Measurements from ENCODE around the gene USPL1. TPM values are rescaled to one million over a fixed set of nuclear protein-coding genes. Genes with fewer than 3 reads are reported as not detected.
"Not testable (repeated sequence)": the region's sequence is repeated elsewhere in the genome, so short reads cannot be mapped to it uniquely, and the experiment has no call there.

USPL1 gene
- total RNA-seq, 2 donors from 2014 or later: 17.8 to 18.2 TPM

DNA sequence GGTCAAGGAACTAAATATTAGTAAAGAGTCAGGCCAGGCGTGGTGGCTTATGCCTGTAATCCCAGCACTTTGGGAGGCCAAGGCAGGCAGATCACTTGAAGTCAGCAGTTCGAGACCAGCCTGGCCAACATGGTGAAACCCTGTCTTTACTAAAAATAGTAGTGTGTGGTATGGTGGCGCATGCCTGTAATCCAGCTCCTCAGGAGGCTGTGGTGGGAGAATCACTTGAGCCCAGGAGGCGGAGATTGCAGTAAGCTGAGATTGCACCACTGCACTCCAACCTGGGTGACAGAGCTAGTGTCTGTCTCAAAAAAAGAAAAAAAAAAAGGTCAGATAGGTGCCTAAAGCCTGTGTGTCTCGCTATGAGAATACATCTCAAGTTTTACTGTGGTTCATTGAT lies 33.9 kb downstream of the USPL1 start:
- Mint-ChIP-seq H3K36me3 (ENCODE audit: insufficient read depth in 2 of 2) (peaks cover 13 to 34% of the 10 kb centered on the region in 2 donors), H3K4me1 (ENCODE audit: low read depth) (peaks cover 27% of the 10 kb centered on the region)
- H3K27me3 Mint-ChIP-seq (ENCODE audit: low read depth); DNase-seq; H3K4me3 Mint-ChIP-seq; H3K27ac Mint-ChIP-seq; H3K9me3 Mint-ChIP-seq; ATAC-seq (replicated peaks in 1 of 2): not testable (repeated sequence)

DNA sequence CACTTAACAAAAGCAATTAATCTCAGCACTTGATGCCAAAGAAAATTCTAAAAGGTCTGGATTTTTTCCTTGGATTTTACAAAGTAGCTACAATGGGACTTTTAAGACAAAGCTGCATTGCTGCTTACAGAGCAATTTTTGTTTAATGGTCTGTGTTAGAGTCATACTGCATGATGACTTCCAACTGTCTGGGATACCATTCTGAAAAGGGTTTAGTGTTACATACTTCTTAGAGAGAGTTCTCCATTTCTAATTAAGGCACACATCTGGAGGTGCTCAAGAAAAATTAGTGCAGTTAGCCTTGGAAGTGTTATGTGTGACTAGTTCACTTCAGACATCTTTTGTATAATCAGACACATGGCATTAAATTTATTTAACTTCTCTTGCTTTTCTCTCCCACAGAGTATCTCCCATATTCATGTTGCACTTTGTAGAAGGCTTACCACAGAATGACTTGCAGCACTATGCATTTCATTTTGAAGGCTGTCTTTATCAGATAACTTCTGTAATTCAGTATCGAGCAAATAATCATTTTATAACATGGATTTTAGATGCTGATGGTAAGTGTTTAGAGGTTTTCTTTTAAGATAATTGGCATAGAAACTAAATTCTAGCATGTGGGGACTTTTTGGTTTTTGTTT lies 35.1 kb downstream of the USPL1 start:
- Mint-ChIP-seq H3K27ac (no peak overlapping the region), H3K4me1 (ENCODE audit: low read depth) (peaks cover 27% of the 10 kb centered on the region)

DNA sequence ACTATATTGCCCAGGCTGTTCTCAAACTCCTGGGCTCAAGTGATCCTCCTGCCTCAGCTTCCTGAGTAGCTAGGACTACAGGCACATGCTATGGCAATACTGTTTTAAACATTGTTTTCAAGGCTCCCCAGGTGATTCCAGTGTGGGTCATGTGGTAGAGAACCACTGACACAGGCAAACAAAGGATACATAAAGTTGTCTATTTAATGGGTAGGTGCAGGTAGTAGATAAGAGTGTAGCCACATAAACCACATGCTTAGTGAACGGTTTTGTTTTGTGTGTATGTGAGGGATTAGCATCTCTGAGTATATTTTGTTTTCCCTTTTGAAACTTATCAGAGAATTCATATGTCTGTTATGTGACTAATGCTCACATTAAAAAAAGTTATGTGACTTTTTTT lies 36.7 kb downstream of the USPL1 start:
- H3K27ac Mint-ChIP-seq: peak overlapping the region; percentile 79
- peak overlapping the region; percentile 39 to 69 for H3K4me3 Mint-ChIP-seq
- H3K9me3 Mint-ChIP-seq: no peaks in the 10 kb centered on the region
- ATAC-seq (replicated peaks in 1 of 2): peak; percentile 99 to 100
- peaks cover 27% of the 10 kb centered on the region for H3K4me1 Mint-ChIP-seq (ENCODE audit: low read depth)
- peaks cover 13 to 36% of the 10 kb centered on the region in 2 donors for H3K36me3 Mint-ChIP-seq (ENCODE audit: insufficient read depth in 2 of 2)
- DNase-seq: peak; percentile 29 to 48
- H3K27me3 Mint-ChIP-seq (ENCODE audit: low read depth): no peaks in the 10 kb centered on the region

More for the DNA sequence above, 35.1 kb downstream of the USPL1 start:
- DNase-seq: no peak
- no peaks in the 10 kb centered on the region for H3K27me3 Mint-ChIP-seq (ENCODE audit: low read depth)
- no peak for ATAC-seq (replicated peaks in 1 of 2)
- H3K9me3 Mint-ChIP-seq: no peaks in the 10 kb centered on the region
- H3K4me3 Mint-ChIP-seq: no peak overlapping the region
- H3K36me3 Mint-ChIP-seq (ENCODE audit: insufficient read depth in 2 of 2): peaks cover 13 to 37% of the 10 kb centered on the region in 2 donors

DNA sequence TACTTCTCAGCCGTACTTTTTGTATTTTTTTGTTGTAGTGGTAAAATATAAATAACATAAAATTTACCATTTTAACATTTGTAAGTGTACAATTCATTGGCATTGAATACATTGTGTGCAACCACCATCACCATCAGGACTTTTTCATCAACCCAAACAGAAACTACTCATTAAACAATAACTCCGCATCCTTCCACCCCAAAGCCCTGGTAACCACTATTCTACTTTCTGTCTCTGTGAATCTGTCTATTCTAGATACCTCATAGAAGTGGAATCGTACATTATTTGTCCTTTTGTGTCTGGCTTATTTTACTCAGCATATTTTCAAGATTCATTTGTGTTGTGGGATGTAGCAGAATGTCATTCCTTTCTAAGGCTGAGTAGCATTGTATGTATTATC lies 38.5 kb downstream of the USPL1 start:
- no peak overlapping the region for H3K4me3 Mint-ChIP-seq
- DNase-seq: no peak
- H3K36me3 Mint-ChIP-seq (ENCODE audit: insufficient read depth in 2 of 2): peaks cover 11 to 27% of the 10 kb centered on the region in 2 donors
- no peak overlapping the region for H3K27ac Mint-ChIP-seq
- peaks cover 22% of the 10 kb centered on the region for H3K4me1 Mint-ChIP-seq (ENCODE audit: low read depth)
- H3K27me3 Mint-ChIP-seq (ENCODE audit: low read depth): no peaks in the 10 kb centered on the region
- H3K9me3 Mint-ChIP-seq: no peaks in the 10 kb centered on the region
- ATAC-seq (replicated peaks in 1 of 2): no peak

DNA sequence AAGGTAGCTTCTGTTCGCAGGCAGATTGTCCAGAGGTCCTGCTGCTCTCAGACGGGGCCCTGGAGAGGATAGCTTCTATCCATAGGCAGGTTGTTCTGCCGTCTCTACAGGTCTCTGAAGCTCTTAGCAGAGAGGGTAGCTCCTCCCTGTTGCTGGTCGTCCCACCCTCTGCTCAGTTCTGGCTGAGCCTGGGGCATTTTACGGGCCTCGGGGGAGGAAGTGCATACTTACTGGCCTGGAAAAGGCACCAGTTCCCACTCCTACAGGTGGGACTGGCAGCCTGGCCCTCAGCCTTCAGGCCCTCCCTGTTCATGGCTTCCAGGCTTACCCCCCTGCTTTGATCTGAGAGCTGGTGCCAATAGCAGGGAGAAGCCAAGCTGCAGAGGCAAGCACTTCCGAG lies 42.3 kb downstream of the USPL1 start:
- Mint-ChIP-seq H3K4me3 (no peak overlapping the region), H3K9me3 (no peaks in the 10 kb centered on the region), H3K36me3 (ENCODE audit: insufficient read depth in 2 of 2) (peaks cover 7 to 22% of the 10 kb centered on the region in 2 donors), H3K27ac (no peak overlapping the region), H3K4me1 (ENCODE audit: low read depth) (no peaks in the 10 kb centered on the region), H3K27me3 (ENCODE audit: low read depth) (no peaks in the 10 kb centered on the region)
- DNase-seq (no peak), ATAC-seq (replicated peaks in 1 of 2) (no peak)

DNA sequence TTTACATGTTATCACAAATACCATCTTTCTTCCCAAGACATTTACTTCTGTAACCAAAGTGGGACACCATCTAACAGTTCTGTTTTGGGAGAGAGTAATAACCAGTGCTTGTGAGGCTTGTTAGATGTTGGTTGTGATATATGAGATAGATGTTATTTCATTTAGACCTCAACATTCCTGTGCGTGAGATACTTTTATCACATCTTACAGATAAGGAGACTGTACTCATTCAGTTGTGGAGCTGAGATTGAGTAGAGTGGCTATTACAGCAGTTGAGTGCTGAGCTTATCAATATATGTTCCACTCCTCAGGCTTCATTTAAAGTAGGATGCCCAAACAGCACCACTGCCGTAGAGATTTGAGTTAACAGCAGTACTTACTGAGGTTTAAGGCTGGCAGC lies 43.1 kb downstream of the USPL1 start:
- Mint-ChIP-seq H3K9me3 (no peaks in the 10 kb centered on the region), H3K4me1 (ENCODE audit: low read depth) (no peaks in the 10 kb centered on the region), H3K27me3 (ENCODE audit: low read depth) (no peaks in the 10 kb centered on the region), H3K27ac (no peak overlapping the region), H3K36me3 (ENCODE audit: insufficient read depth in 2 of 2) (peaks cover 3 to 19% of the 10 kb centered on the region in 2 donors), H3K4me3 (no peak overlapping the region)
- no peak for ATAC-seq (replicated peaks in 1 of 2)
- no peak for DNase-seq

DNA sequence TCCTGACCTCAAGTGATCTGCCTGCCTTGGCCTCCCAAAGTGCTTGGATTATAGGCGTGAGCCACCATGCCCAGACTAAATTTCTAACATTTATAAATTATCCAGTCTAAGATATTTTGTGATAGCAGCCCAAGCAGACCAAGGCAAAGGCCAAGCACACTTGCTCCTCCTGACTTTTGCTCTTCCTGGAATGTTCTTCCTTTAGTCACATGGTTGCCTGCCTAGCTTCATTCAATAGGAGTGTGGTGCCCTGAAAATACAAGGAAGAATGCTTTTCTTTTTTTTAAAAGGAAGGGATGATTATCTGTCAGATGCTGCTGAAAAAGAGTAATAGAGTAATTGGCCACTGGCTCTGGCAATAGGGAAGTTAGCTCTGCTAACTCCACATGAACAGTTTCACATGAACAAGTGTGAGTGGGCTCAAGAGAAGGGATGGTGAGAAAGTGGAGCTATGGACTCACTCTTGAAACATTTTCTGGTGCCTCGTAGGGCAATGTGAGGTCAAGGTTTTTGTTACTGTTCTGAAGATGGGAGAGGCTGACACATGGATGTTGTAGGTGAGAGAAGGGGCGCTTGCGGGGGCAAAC lies 47.1 kb downstream of the USPL1 start:
- Mint-ChIP-seq H3K4me3 (no peak overlapping the region), H3K4me1 (ENCODE audit: low read depth) (no peaks in the 10 kb centered on the region), H3K36me3 (ENCODE audit: insufficient read depth in 2 of 2) (no peaks in the 10 kb centered on the region), H3K27me3 (ENCODE audit: low read depth) (no peaks in the 10 kb centered on the region), H3K9me3 (no peaks in the 10 kb centered on the region), H3K27ac (no peak overlapping the region)
- no peak for DNase-seq
- ATAC-seq (replicated peaks in 1 of 2): no peak

DNA sequence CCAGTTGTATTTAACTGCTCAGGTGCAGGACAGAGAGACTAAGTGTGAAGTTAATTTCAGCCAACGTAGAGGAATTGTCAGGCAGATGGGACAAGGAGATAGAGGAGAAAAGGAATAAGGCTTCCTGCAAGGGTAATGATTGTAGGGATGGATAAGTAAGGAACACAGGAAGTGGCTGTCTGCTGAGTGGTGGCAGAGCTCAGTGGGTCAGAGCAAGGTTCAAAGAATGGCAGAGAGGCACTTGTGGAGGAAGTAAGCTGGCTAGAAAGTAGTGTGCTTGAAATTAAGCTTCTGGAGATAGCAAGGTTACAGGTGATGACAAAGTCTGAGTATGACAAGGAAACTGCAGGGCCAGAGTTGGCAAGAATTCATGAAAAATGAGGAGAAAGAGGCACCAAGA lies 47.9 kb downstream of the USPL1 start:
- H3K9me3 Mint-ChIP-seq: no peaks in the 10 kb centered on the region
- H3K4me3 Mint-ChIP-seq: no peak overlapping the region
- no peaks in the 10 kb centered on the region for H3K36me3 Mint-ChIP-seq (ENCODE audit: insufficient read depth in 2 of 2)
- H3K4me1 Mint-ChIP-seq (ENCODE audit: low read depth): no peaks in the 10 kb centered on the region
- ATAC-seq (replicated peaks in 1 of 2) (no peak), DNase-seq (no peak)
- H3K27me3 Mint-ChIP-seq (ENCODE audit: low read depth): no peaks in the 10 kb centered on the region
- no peak overlapping the region for H3K27ac Mint-ChIP-seq

DNA sequence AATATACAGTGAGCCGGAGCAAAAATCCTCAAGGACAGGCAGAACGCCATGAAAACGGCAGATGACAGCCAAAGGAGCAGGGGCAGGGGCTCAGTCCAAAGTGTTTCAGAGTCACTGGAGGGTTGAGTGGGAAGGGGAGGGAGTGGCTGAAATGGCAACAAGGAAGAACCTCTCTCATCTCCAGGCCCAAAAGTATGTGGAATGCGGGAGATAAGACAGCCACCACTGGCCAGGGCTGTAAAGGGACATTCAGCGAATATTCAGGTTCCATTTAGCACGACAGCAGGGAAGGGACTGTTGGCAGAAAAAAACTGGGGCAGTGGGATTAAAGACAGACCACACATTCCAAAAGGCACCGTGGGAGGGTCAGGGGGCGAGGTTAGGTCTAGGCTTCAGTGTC lies 48.4 kb downstream of the USPL1 start:
- H3K27me3 Mint-ChIP-seq (ENCODE audit: low read depth): no peaks in the 10 kb centered on the region
- no peaks in the 10 kb centered on the region for H3K9me3 Mint-ChIP-seq
- no peak overlapping the region for H3K27ac Mint-ChIP-seq
- no peak overlapping the region for H3K4me3 Mint-ChIP-seq
- no peaks in the 10 kb centered on the region for H3K4me1 Mint-ChIP-seq (ENCODE audit: low read depth)
- no peaks in the 10 kb centered on the region for H3K36me3 Mint-ChIP-seq (ENCODE audit: insufficient read depth in 2 of 2)
- DNase-seq (no peak), ATAC-seq (replicated peaks in 1 of 2) (no peak)

DNA sequence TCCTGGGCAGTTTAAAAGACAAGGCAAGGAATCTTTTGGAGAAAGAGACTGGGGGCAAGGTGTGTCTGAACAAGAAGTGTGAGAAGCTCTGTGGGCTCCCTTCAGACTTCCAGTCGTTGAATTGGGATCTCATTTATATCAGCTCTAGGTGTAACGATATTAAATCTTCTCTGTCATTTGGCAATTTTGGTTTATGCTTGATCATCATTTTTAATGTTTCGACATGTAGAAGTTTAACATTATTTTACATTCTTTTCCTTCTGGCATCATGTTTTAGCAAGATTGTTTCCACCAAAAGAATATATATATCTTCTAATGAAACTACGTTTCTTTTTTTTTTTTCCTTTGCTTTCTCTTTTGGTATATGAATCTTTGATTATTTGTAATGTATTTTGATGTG lies 49.3 kb downstream of the USPL1 start:
- no peaks in the 10 kb centered on the region for H3K27me3 Mint-ChIP-seq (ENCODE audit: low read depth)
- no peaks in the 10 kb centered on the region for H3K36me3 Mint-ChIP-seq (ENCODE audit: insufficient read depth in 2 of 2)
- no peaks in the 10 kb centered on the region for H3K9me3 Mint-ChIP-seq
- no peak for ATAC-seq (replicated peaks in 1 of 2)
- DNase-seq: no peak
- no peaks in the 10 kb centered on the region for H3K4me1 Mint-ChIP-seq (ENCODE audit: low read depth)
- H3K27ac Mint-ChIP-seq: no peak overlapping the region
- H3K4me3 Mint-ChIP-seq: no peak overlapping the region

DNA sequence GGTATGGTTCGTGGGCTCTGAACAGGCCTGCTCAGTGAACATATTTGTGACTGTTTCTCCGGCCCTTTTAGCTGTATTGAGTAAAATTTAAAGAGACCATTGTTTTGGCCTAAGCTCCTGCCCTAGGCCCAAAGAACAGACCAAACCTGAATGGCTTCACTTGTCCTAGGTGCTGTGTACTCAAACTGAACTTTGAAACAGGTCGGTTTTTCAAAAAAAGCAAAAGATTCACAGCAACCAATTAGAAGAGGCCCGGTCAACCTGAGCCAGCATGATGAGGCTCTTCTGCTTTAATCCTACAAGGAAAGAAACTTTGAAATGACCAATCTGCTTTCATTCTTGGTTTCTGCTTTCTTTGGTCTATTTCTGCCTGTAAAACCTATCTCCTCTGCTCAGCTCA lies 50.6 kb downstream of the USPL1 start:
- peak in 1 of 2 donors; percentile 23 for ATAC-seq (replicated peaks in 1 of 2)
- H3K9me3 Mint-ChIP-seq: no peaks in the 10 kb centered on the region
- no peak overlapping the region for H3K4me3 Mint-ChIP-seq

DNA sequence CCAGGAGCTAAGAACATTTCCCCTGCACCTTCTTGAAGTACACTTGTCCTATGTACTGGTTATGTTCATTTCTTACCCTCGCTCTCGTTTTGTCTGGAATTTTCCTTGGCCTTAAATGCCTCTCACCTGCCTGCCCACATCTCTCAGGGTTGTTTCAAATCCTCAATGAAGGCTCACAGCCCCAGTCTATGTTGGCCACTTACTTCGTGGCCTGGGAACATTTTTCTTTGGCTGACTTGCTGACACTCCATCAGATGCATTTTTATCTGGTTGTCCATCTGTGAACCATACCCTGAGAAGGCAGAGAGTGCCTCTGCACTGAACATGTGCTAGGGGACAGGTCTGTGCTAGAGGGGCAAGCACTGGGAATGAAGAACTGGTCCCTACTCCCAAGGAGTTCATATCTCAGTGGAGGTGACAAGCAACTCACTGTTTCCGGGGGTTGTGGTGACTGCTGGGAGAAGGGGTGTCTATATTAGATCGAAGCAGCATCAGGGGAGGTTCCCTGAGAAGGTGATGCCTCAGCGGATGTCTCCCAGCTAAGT lies 53.6 kb downstream of the USPL1 start:
- ATAC-seq (replicated peaks in 1 of 2) (no peak), DNase-seq (no peak)
- no peak overlapping the region for H3K4me3 Mint-ChIP-seq
- peaks cover 8% of the 10 kb centered on the region for H3K4me1 Mint-ChIP-seq (ENCODE audit: low read depth)
- no peak overlapping the region for H3K27ac Mint-ChIP-seq
- H3K9me3 Mint-ChIP-seq: no peaks in the 10 kb centered on the region
- H3K27me3 Mint-ChIP-seq (ENCODE audit: low read depth): peaks cover 9% of the 10 kb centered on the region
- peaks cover 2% of the 10 kb centered on the region in 2 donors for H3K36me3 Mint-ChIP-seq (ENCODE audit: insufficient read depth in 2 of 2)

More for the DNA sequence above, 50.6 kb downstream of the USPL1 start:
- H3K36me3 Mint-ChIP-seq (ENCODE audit: insufficient read depth in 2 of 2): no peaks in the 10 kb centered on the region
- no peaks in the 10 kb centered on the region for H3K27me3 Mint-ChIP-seq (ENCODE audit: low read depth)
- peaks cover under 1% of the 10 kb centered on the region for H3K4me1 Mint-ChIP-seq (ENCODE audit: low read depth)
- DNase-seq: no peak
- no peak overlapping the region for H3K27ac Mint-ChIP-seq

DNA sequence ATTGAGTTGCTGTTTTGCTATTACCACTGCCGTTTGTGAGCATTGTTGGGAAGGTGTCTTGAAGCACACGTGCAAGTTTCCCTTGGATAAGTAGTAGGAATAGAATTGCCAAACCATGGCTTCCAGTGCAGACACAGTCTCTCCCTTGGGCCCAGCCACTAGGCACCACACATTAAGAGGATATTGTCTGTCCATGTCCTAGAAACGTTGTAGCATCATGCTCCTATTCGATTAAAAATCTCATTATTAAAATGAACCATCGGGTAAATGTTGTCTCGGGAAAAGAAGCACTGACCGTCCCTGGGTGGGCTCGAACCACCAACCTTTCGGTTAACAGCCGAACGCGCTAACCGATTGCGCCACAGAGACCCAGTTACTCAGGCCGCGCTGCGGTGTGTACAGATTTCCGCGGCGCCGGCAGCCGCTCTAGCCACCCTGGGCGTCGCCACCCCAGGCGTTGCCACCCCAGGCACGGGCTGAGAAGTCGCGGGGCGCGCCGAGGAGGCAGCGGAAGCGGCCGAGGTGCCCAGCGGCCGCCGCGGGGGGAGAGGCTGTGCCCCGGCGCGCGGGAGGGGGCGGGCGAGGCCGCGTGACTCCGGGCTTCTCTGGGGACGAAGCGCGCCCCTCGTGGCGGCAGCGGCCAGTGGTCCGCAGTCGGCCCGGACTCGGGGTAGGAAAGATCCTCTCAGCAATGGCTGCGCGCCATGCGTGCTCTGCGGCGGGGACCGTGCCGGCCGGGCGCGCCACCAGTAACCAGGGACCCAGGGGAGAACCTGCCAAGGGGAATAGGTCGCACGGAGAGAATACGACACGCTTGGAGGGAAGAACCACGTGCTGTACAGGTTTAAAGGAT lies 56.2 kb downstream of the USPL1 start:
- DNase-seq (peak; percentile 92 to 95), ATAC-seq (replicated peaks in 1 of 2) (peak; percentile 96 to 98)
- Mint-ChIP-seq H3K27me3 (ENCODE audit: low read depth) (peaks cover 20% of the 10 kb centered on the region), H3K4me1 (ENCODE audit: low read depth) (peaks cover 8% of the 10 kb centered on the region), H3K36me3 (ENCODE audit: insufficient read depth in 2 of 2) (peaks cover 2% of the 10 kb centered on the region in 2 donors), H3K9me3 (no peaks in the 10 kb centered on the region), H3K27ac (peak overlapping the region; percentile 97), H3K4me3 (peak overlapping the region; percentile 78 to 85)
